ENCODE results near the gene SH3D19. TPM values are rescaled to one million over a fixed set of nuclear protein-coding genes. Genes with fewer than 3 reads are reported as not detected.

SH3D19 gene
- total RNA-seq, 4 donors from 2014 or later, result 117 to 201 (median 130) TPM

DNA sequence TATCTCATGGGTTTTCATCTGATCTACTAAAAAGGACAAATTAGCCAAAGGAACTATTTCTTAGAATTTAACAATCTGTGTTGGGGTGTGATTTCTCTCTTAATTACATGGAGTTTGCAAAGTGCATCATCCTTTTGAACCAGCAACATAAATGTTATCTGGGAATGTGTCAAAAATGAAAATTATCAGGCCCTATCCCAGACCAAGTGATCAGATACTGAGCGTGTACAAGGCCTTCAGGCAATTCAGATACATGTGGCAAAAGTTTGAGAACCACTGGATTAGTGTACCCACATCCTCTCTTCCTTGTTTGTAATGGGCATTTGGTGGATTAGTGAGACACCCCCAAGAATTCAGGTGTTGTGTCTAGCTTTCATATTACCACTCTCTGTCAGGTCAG, 3.8 kb downstream of the SH3D19 start:
- no peak for TF ChIP-seq POLR2AphosphoS5 (IDR thresholded peaks at IDR 0.05)
- no peak for TF ChIP-seq POLR2A (IDR thresholded peaks at IDR 0.05)
- TF ChIP-seq, protein P1, sequence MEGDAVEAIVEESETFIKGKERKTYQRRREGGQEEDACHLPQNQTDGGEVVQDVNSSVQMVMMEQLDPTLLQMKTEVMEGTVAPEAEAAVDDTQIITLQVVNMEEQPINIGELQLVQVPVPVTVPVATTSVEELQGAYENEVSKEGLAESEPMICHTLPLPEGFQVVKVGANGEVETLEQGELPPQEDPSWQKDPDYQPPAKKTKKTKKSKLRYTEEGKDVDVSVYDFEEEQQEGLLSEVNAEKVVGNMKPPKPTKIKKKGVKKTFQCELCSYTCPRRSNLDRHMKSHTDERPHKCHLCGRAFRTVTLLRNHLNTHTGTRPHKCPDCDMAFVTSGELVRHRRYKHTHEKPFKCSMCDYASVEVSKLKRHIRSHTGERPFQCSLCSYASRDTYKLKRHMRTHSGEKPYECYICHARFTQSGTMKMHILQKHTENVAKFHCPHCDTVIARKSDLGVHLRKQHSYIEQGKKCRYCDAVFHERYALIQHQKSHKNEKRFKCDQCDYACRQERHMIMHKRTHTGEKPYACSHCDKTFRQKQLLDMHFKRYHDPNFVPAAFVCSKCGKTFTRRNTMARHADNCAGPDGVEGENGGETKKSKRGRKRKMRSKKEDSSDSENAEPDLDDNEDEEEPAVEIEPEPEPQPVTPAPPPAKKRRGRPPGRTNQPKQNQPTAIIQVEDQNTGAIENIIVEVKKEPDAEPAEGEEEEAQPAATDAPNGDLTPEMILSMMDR (IDR thresholded peaks at IDR 0.05), result no peak
- TF ChIP-seq EP300 (IDR thresholded peaks at IDR 0.05; ENCODE audit: low read depth), result no peak
- intact Hi-C loops (cut with DNase I; ENCODE audit: low total_unique reads) (no loop called here), in situ Hi-C loops (cut with MboI; ENCODE audit: low pct_ligation_motif_present in 1 of 4, low pct_unique_long_range_greater_than_20kb in 1 of 4, low sequenced_read_pairs in 3 of 4) (no loop called here)
- H3K36me3 ChIP-seq, result no peaks in the 10 kb centered on the region
- WGBS, 2 donors (ENCODE audit: low coverage in 1 of 2), result 65% methylated on average over 1 of the region's 1 CpG; no CpG with 5 or more reads in 1 of the 2 donors
- DNase-seq, result no peak
- peaks cover 12 to 62% (median 41%) of the 10 kb centered on the region in 4 donors for H3K4me1 ChIP-seq
- no peaks in the 10 kb centered on the region for H3K9me3 ChIP-seq
- H3K27me3 ChIP-seq, result no peaks in the 10 kb centered on the region
- H3K4me3 ChIP-seq, result no peak overlapping the region
- peak overlapping the region; percentile 97 to 99 (median 98) for H3K27ac ChIP-seq

DNA sequence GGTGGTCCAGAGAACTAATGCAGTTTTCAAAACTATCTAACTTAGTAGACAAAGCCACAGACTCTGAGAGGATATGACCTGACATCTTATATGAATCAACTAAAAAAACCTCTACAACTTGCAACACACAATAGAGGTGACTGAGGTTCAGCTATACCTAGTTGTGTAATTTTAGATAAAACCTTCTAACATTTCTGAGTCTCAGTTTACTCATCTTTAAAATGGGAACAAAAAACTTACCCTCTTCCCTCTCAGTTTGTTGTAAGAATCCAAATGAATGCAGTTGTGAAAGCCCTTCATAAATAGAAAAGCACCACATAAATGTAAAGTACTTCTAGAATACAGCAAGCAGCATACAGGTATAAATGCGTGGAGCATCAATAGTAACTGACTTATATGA, 5.9 kb downstream of the SH3D19 start:
- TF ChIP-seq POLR2AphosphoS5 (IDR thresholded peaks at IDR 0.05) (no peak), POLR2A (IDR thresholded peaks at IDR 0.05) (no peak), EP300 (IDR thresholded peaks at IDR 0.05; ENCODE audit: low read depth) (no peak)
- TF ChIP-seq, protein P1 (IDR thresholded peaks at IDR 0.05), result no peak
- no peak overlapping the region for H3K4me3 ChIP-seq
- H3K27me3 ChIP-seq, result no peaks in the 10 kb centered on the region
- peaks cover 19 to 76% (median 52%) of the 10 kb centered on the region in 4 donors for H3K4me1 ChIP-seq
- in situ Hi-C loops (cut with MboI; ENCODE audit: low pct_ligation_motif_present in 1 of 4, low pct_unique_long_range_greater_than_20kb in 1 of 4, low sequenced_read_pairs in 3 of 4) (no loop called here), intact Hi-C loops (cut with DNase I; ENCODE audit: low total_unique reads) (loop anchor here (10.0 kb wide), 1 partner anchor 1455 kb away; the partner anchor contains the start of genes ARFIP1 and TIGD4)
- no peaks in the 10 kb centered on the region for H3K36me3 ChIP-seq
- WGBS, 2 donors (ENCODE audit: low coverage in 1 of 2), result 78 to 79% methylated on average over 1 of the region's 1 CpG
- no peaks in the 10 kb centered on the region for H3K9me3 ChIP-seq
- DNase-seq, result no peak
- H3K27ac ChIP-seq, result no peak overlapping the region

DNA sequence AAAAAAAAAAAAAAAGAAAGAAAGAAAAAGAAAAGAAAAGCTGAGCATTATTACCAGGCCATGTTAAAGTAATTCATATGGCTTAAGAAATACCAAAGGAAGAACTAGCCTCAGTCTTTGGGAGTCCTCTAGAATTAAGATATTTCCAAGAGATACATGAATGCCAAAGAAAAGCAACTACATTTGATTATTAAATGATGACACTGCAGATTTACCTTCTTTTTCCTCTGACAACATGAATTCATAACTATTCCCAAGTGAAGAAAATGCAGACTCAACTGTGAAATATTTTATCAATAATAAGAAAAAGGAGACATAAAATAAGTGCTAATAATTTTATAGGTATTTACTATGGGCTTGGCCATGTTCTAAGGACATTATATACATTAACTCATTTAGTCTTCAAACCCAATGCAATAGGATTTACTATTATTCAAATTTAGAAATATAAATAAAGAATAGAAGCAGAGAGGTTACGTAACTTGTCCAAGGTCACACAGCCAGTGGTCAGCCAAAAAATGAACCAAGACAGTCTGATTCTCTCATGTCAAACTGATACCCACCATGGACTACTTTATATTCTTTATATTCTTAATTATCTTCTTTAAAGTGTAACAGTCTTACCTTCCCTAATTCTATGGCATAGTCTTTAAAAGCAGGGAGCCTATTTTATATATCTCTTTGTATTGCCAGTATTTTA, 6.9 kb downstream of the SH3D19 start:
- Histone ChIP-seq H3K4me1 (peaks cover 24 to 79% (median 60%) of the 10 kb centered on the region in 4 donors), H3K4me3 (no peak overlapping the region), H3K27ac (no peak overlapping the region), H3K36me3 (no peaks in the 10 kb centered on the region), H3K9me3 (no peaks in the 10 kb centered on the region), H3K27me3 (no peaks in the 10 kb centered on the region)
- no peak for DNase-seq
- 96 to 100% methylated on average over 1 of the region's 1 CpG for WGBS, 2 donors (ENCODE audit: low coverage in 1 of 2)
- TF ChIP-seq POLR2A (IDR thresholded peaks at IDR 0.05) (no peak), EP300 (IDR thresholded peaks at IDR 0.05; ENCODE audit: low read depth) (no peak), POLR2AphosphoS5 (IDR thresholded peaks at IDR 0.05) (no peak)
- TF ChIP-seq, protein P1 (IDR thresholded peaks at IDR 0.05), result no peak
- in situ Hi-C loops (cut with MboI; ENCODE audit: low pct_ligation_motif_present in 1 of 4, low pct_unique_long_range_greater_than_20kb in 1 of 4, low sequenced_read_pairs in 3 of 4), result no loop called here
- intact Hi-C loops (cut with DNase I; ENCODE audit: low total_unique reads), result loop anchor here (10.0 kb wide), 1 partner anchor 1456 kb away; the partner anchor contains the start of genes ARFIP1 and TIGD4

DNA sequence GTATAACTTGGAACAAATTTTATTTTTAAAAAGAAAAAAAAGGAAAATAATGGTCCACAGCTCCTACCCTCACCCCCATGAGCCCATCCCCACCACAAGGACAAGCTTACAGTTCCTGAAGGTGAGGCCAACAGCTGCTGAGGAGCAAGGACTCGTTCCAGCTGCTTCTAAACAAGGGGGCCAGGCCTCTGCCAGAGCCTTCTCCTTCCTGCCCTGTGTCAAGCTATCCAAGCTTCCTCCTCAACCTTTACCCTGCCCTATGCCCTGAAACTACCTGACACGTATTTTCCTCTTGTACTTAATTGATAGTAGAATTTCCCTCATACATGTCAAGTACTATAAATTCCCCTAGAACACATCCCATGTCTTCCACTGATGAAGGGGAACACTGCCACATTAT, 8.8 kb downstream of the SH3D19 start:
- DNase-seq, result peak; percentile 33
- Histone ChIP-seq H3K27me3 (no peaks in the 10 kb centered on the region), H3K27ac (peak overlapping the region; percentile 29 to 52 (median 32)), H3K4me1 (peaks cover 14 to 79% (median 52%) of the 10 kb centered on the region in 4 donors), H3K9me3 (no peaks in the 10 kb centered on the region), H3K36me3 (no peaks in the 10 kb centered on the region), H3K4me3 (no peak overlapping the region)
- in situ Hi-C loops (cut with MboI; ENCODE audit: low pct_ligation_motif_present in 1 of 4, low pct_unique_long_range_greater_than_20kb in 1 of 4, low sequenced_read_pairs in 3 of 4) (no loop called here), intact Hi-C loops (cut with DNase I; ENCODE audit: low total_unique reads) (loop anchor here (10.0 kb wide), 1 partner anchor 1458 kb away; the partner anchor contains the start of genes ARFIP1 and TIGD4)
- 23 to 25% methylated on average over 2 of the region's 2 CpGs for WGBS, 2 donors (ENCODE audit: low coverage in 1 of 2)
- TF ChIP-seq, protein P1 (IDR thresholded peaks at IDR 0.05), result no peak
- TF ChIP-seq POLR2AphosphoS5 (IDR thresholded peaks at IDR 0.05) (peak in 1 of 3 donors; percentile 19), POLR2A (IDR thresholded peaks at IDR 0.05) (no peak), EP300 (IDR thresholded peaks at IDR 0.05; ENCODE audit: low read depth) (no peak)

Data from transverse colon (tissue), 4 donors.